Measurements from ENCODE around the gene ANXA2. TPM values are rescaled to one million over a fixed set of nuclear protein-coding genes. Genes with fewer than 3 reads are reported as not detected.

ANXA2 gene
- polyA plus RNA-seq, 1 of the 3 experiments (the other 2 are of a cell fraction): 4,669 TPM

GRCh38 chr15:60390871-60391501, 6.8 kb downstream of the ANXA2 start:
- POLR2A ChIA-PET: no interaction called here
- peak overlapping the region; percentile 95 for H3K4me2 ChIP-seq
- peaks cover 13 to 56% of the 10 kb centered on the region in 2 experiments for H3K4me1 ChIP-seq (ENCODE audit: control insufficient read depth in 1 of 2, insufficient read depth in 2 of 2, low read depth in 1 of 2, low read length in 1 of 2)
- TF ChIP-seq SMC3 (IDR thresholded peaks at IDR 0.05; ENCODE audit: low read depth, low read length) (0 out of 2 replicates have a peak, but pooled peaks have one; percentile 10), RAD21 (IDR thresholded peaks at IDR 0.05; ENCODE audit: low read length) (no peak), NFIC (IDR thresholded peaks at IDR 0.05; ENCODE audit: borderline replicate concordance) (peak; percentile 56; the same call in 1 of the 2 replicates), EP300 (IDR thresholded peaks at IDR 0.05; ENCODE audit: borderline replicate concordance in 1 of 2, low read depth in 1 of 2, low read length in 1 of 2) (0 out of 4 replicates have a peak, but pooled peaks of 1 of the 2 experiments have one; percentile 15), ZBTB33 (IDR thresholded peaks at IDR 0.05; ENCODE audit: borderline replicate concordance, low read depth) (0 out of 2 replicates have a peak, but pooled peaks have one; percentile 17), FOXJ3 (CRISPR knock-in tag; IDR thresholded peaks at IDR 0.05) (no peak), RXRA (IDR thresholded peaks at IDR 0.05; ENCODE audit: borderline replicate concordance, low read depth) (peak; percentile 17; the same call in 1 of the 2 replicates), TCF12 (IDR thresholded peaks at IDR 0.05) (peak; percentile 26; the same call in 1 of the 2 replicates), POLR2AphosphoS5 (IDR thresholded peaks at IDR 0.05; ENCODE audit: low read depth, low read length) (peak; percentile 65; the same call in 1 of the 2 replicates), JUND (IDR thresholded peaks at IDR 0.05) (peak; percentile 36; the same call in 1 of the 2 replicates), PBX3 (IDR thresholded peaks at IDR 0.05) (0 out of 2 replicates have a peak, but pooled peaks have one; percentile 26), MEF2A (IDR thresholded peaks at IDR 0.05; ENCODE audit: borderline replicate concordance, low read depth) (no peak), FOSL2 (IDR thresholded peaks at IDR 0.05; ENCODE audit: borderline replicate concordance, low read depth) (peak; percentile 69; the same call in 1 of the 2 replicates)
- TF ChIP-seq, protein P1, sequence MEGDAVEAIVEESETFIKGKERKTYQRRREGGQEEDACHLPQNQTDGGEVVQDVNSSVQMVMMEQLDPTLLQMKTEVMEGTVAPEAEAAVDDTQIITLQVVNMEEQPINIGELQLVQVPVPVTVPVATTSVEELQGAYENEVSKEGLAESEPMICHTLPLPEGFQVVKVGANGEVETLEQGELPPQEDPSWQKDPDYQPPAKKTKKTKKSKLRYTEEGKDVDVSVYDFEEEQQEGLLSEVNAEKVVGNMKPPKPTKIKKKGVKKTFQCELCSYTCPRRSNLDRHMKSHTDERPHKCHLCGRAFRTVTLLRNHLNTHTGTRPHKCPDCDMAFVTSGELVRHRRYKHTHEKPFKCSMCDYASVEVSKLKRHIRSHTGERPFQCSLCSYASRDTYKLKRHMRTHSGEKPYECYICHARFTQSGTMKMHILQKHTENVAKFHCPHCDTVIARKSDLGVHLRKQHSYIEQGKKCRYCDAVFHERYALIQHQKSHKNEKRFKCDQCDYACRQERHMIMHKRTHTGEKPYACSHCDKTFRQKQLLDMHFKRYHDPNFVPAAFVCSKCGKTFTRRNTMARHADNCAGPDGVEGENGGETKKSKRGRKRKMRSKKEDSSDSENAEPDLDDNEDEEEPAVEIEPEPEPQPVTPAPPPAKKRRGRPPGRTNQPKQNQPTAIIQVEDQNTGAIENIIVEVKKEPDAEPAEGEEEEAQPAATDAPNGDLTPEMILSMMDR (IDR thresholded peaks at IDR 0.05): peak; percentile 22; the same call in 1 of the 2 replicates
- peaks cover 38 to 77% of the 10 kb centered on the region in 2 experiments for H3K36me3 ChIP-seq (replicated peaks in 1 of 2; ENCODE audit: control insufficient read depth in 1 of 2, insufficient read depth in 2 of 2, low read length in 1 of 2)
- no peak overlapping the region for H2AFZ ChIP-seq (ENCODE audit: low read depth)
- peaks cover 100% of the 10 kb centered on the region for H3K79me2 ChIP-seq (ENCODE audit: insufficient read depth)
- no peak for DNase-seq
- H3K9ac ChIP-seq: peak overlapping the region; percentile 99
- CTCF ChIA-PET: no interaction called here
- 19% methylated on average over 6 of the region's 6 CpGs for whole genome bisulfite sequencing (ENCODE audit: low lambda C conversion rate)
- H3K4me3 ChIP-seq (ENCODE audit: low read depth in 2 of 2, low read length in 1 of 2): peak overlapping the region; percentile 29 to 95; a peak in 3 of 4 replicates
- no peaks in the 10 kb centered on the region for H3K9me3 ChIP-seq
- H3K27ac ChIP-seq (ENCODE audit: low read depth in 2 of 2, low read length in 1 of 2): peak overlapping the region; percentile 81 to 99
- H3K27me3 ChIP-seq (ENCODE audit: insufficient read depth): no peaks in the 10 kb centered on the region
- no peaks in the 10 kb centered on the region for H3K9me2 ChIP-seq
- H4K20me1 ChIP-seq (ENCODE audit: insufficient read depth): peaks cover 100% of the 10 kb centered on the region
- H3F3A ChIP-seq (replicated peaks; ENCODE audit: insufficient read depth): peaks cover 95% of the 10 kb centered on the region
